Right renal pelvis (tissue), 4 donors: ENCODE results near the gene ATG10. TPM values are rescaled to one million over a fixed set of nuclear protein-coding genes. Genes with fewer than 3 reads are reported as not detected.
"Not testable (repeated sequence)": the region's sequence is repeated elsewhere in the genome, so short reads cannot be mapped to it uniquely, and the experiment has no call there.

Experiments
- DNase-seq, 4 donors: peaks; one replicate each; pipeline ENCODE4 v3.0.0-alpha.2; 2013; ENCODE audit warnings: low read depth in 4 of 4, low spot score in 3 of 4, missing footprints in 1 of 4
- polyA plus RNA-seq, 4 donors: library from polyadenylated mRNA; unstranded; fragments of 120-200 nt; gene quantifications; one replicate each; pipeline ENCODE4 v1.2.1, GENCODE V29; 2013; ENCODE audit not compliant: insufficient read length in 4 of 4

The ATG10 gene
- polyA plus RNA-seq, 4 donors, result 11.2 to 17.1 (median 12.7) TPM

GRCh38 chr5:82109013-82109412 is 137.2 kb downstream of the ATG10 start:
- DNase-seq, result no peak

GRCh38 chr5:82109915-82110314 is 138.1 kb downstream of the ATG10 start:
- DNase-seq, result not testable (repeated sequence)

GRCh38 chr5:82111191-82111590 is 139.4 kb downstream of the ATG10 start:
- no peak for DNase-seq

GRCh38 chr5:82115858-82116257 is 144.0 kb downstream of the ATG10 start:
- DNase-seq, result no peak

- no peak for DNase-seq
These were observed 148.1 kb downstream of the ATG10 start for GRCh38 chr5:82119889-82120288.

- no peak for DNase-seq
These were observed 158.0 kb downstream of the ATG10 start for GRCh38 chr5:82129723-82130285.

- no peak for DNase-seq
These were observed 158.8 kb downstream of the ATG10 start for GRCh38 chr5:82130602-82131001.

GRCh38 chr5:82137205-82137604 is 165.4 kb downstream of the ATG10 start:
- no peak for DNase-seq

GRCh38 chr5:82139837-82140236 is 168.0 kb downstream of the ATG10 start:
- DNase-seq, result not testable (repeated sequence)

GRCh38 chr5:82142217-82142841 is 170.5 kb downstream of the ATG10 start:
- no peak for DNase-seq

- DNase-seq, result no peak
These were observed 171.2 kb downstream of the ATG10 start for GRCh38 chr5:82142928-82143577.

GRCh38 chr5:82147860-82148573 is 176.2 kb downstream of the ATG10 start:
- no peak for DNase-seq

GRCh38 chr5:82149434-82149833 is 177.6 kb downstream of the ATG10 start:
- DNase-seq, result no peak

- no peak for DNase-seq
These were observed 178.7 kb downstream of the ATG10 start for GRCh38 chr5:82150559-82150958.

- no peak for DNase-seq
These were observed 179.4 kb downstream of the ATG10 start for GRCh38 chr5:82151204-82151603.

- DNase-seq, result no peak
These were observed 179.8 kb downstream of the ATG10 start for GRCh38 chr5:82151662-82152061.

- DNase-seq, result no peak
These were observed 181.2 kb downstream of the ATG10 start for GRCh38 chr5:82152978-82153481.

GRCh38 chr5:82154776-82155175 is 183.0 kb downstream of the ATG10 start:
- DNase-seq, result no peak

GRCh38 chr5:82155305-82155704 is 183.5 kb downstream of the ATG10 start:
- DNase-seq, result no peak

GRCh38 chr5:82156874-82157273 is 185.1 kb downstream of the ATG10 start:
- no peak for DNase-seq

GRCh38 chr5:82158755-82159413 is 187.1 kb downstream of the ATG10 start:
- DNase-seq, result no peak
